Smooth muscle cell (in vitro differentiated cells): ENCODE measurements around the gene IGFLR1. TPM values are rescaled to one million over a fixed set of nuclear protein-coding genes. Genes with fewer than 3 reads are reported as not detected.

ENCODE experiments used
- DNase-seq: peaks from one replicate; lab custom pipeline; 2025; ENCODE audit not compliant: unreplicated experiment; lab: John Stamatoyannopoulos, UW
- H2AFZ ChIP-seq: fragments of 200-600 bp; sonication (generic); 2 replicates; pipeline ENCODE4 v1.6.0; 2016; ENCODE audit warnings: antibody characterized with exemption, low read depth, mild to moderate bottlenecking
- H3F3A ChIP-seq: fragments of 200-600 bp; sonication (generic); 2 replicates; pipeline ENCODE4 v1.6.0; 2017; ENCODE audit warnings: antibody characterized with exemption, low read depth
- H3K27ac ChIP-seq: fragments of 200-600 bp; sonication (generic); 2 replicates; pipeline ENCODE4 v1.5.1; 2016; ENCODE audit warnings: low read depth, mild to moderate bottlenecking
- H3K27me3 ChIP-seq: fragments of 200-600 bp; sonication (generic); 2 replicates; pipeline ENCODE4 v1.6.1; 2016; ENCODE audit warnings: low read depth, mild to moderate bottlenecking
- H3K36me3 ChIP-seq: fragments of 200-600 bp; sonication (generic); 2 replicates; pipeline ENCODE4 v1.5.1; 2016; ENCODE audit warnings: low read depth
- H3K4me1 ChIP-seq: fragments of 200-600 bp; sonication (generic); 2 replicates; pipeline ENCODE4 v1.5.1; 2016; ENCODE audit warnings: low read depth
- H3K4me2 ChIP-seq: fragments of 200-600 bp; sonication (generic); 2 replicates; pipeline ENCODE4 v1.6.0; 2016; ENCODE audit warnings: mild to moderate bottlenecking
- H3K4me3 ChIP-seq: fragments of 200-600 bp; sonication (generic); 2 replicates; pipeline ENCODE4 v1.5.1; 2016; ENCODE audit warnings: mild to moderate bottlenecking
- H3K79me2 ChIP-seq: fragments of 200-600 bp; sonication (generic); 2 replicates; pipeline ENCODE4 v1.6.0; 2016; ENCODE audit warnings: low read depth, mild to moderate bottlenecking
- H3K9ac ChIP-seq: fragments of 200-600 bp; sonication (generic); 2 replicates; pipeline ENCODE4 v1.6.0; 2016; ENCODE audit warnings: low read depth
- H3K9me3 ChIP-seq: fragments of 200-600 bp; sonication (generic); replicated peaks from 2 replicates; pipeline ENCODE4 v1.5.1; 2016; ENCODE audit warnings: low read depth
- H4K20me1 ChIP-seq: fragments of 200-600 bp; sonication (generic); 2 replicates; pipeline ENCODE4 v1.6.0; 2016; ENCODE audit warnings: low read depth
- CTCF ChIP-seq: fragments of 200-600 bp; sonication (generic); IDR thresholded peaks from 2 replicates; pipeline ENCODE4 v1.5.1; 2017; ENCODE audit warnings: borderline replicate concordance, mild to moderate bottlenecking, antibody characterized with exemption; ENCODE audit not compliant: insufficient read depth, poor library complexity, severe bottlenecking
- WGBS: methylation state at CpG from one replicate; pipeline ENCODE4 v1.1.7; 2016; ENCODE audit warnings: low lambda C conversion rate; 5-methylcytosine and 5-hydroxymethylcytosine counted together
- polyA plus RNA-seq: library from polyadenylated mRNA; unstranded; fragments of >200 nt; fragmentation: Nextera tagmentation; extraction: Ambion mirVana; gene quantifications from 2 replicates; pipeline ENCODE4 v1.2.1, GENCODE V29; 2016
- total RNA-seq: library from RNA; depleted of rRNA; stranded (reverse); fragments of >200 nt; gene quantifications from 2 replicates; pipeline ENCODE4 v1.2.3, GENCODE V29; 2014

IGFLR1 gene
- total and polyA plus RNA-seq, 2 experiments from 2014 or later, result 1.2 to 1.4 TPM

GRCh38 chr19:35775298-35776101, 33.2 kb upstream of the IGFLR1 start, which contains the start of gene ARHGAP33:
ARHGAP33 (plus strand) TSS chr19:35775564; CDS start chr19:35775659, 95 bp downstream.
- whole genome bisulfite sequencing, result 2% methylated on average over 40 of the region's 82 CpGs
- Histone ChIP-seq H3K4me2 (peak within 1 kb of the TSS; percentile 90), H3K4me1 (peaks cover 6% of the 10 kb centered on the region), H3K4me3 (peak within 1 kb of the TSS; percentile 83), H3F3A (no peaks in the 10 kb centered on the region), H3K79me2 (no peaks in the 10 kb centered on the region), H3K27me3 (no peaks in the 10 kb centered on the region), H2AFZ (no peak within 1 kb of the TSS), H3K9ac (peak within 1 kb of the TSS; percentile 51), H3K9me3 (no peaks in the 10 kb centered on the region), H3K36me3 (no peaks in the 10 kb centered on the region), H4K20me1 (no peaks in the 10 kb centered on the region), H3K27ac (no peak within 1 kb of the TSS)
- no peak for TF ChIP-seq CTCF
- peak; percentile 93 for DNase-seq

GRCh38 chr19:35775046-35775297, 32.7 kb upstream of the IGFLR1 start:
- 33% methylated on average over 9 of the region's 9 CpGs for WGBS
- no peak for DNase-seq
- H3K36me3 ChIP-seq, result no peaks in the 10 kb centered on the region
- H4K20me1 ChIP-seq, result no peaks in the 10 kb centered on the region
- TF ChIP-seq CTCF, result no peak
- H3K79me2 ChIP-seq, result no peaks in the 10 kb centered on the region
- no peaks in the 10 kb centered on the region for H3K27me3 ChIP-seq
- H3K9ac ChIP-seq, result no peak overlapping the region
- H3K4me2 ChIP-seq, result peak overlapping the region; percentile 90
- peaks cover 6% of the 10 kb centered on the region for H3K4me1 ChIP-seq
- no peaks in the 10 kb centered on the region for H3F3A ChIP-seq
- H2AFZ ChIP-seq, result no peak overlapping the region
- no peaks in the 10 kb centered on the region for H3K9me3 ChIP-seq
- no peak overlapping the region for H3K27ac ChIP-seq
- peak overlapping the region; percentile 83 for H3K4me3 ChIP-seq

- H3K4me2 ChIP-seq, result peak overlapping the region; percentile 90
- no peaks in the 10 kb centered on the region for H3K27me3 ChIP-seq
- H3K4me1 ChIP-seq, result peaks cover 6% of the 10 kb centered on the region
- no peak for DNase-seq
- H2AFZ ChIP-seq, result no peak overlapping the region
- H3K4me3 ChIP-seq, result peak overlapping the region; percentile 83
- no peak for TF ChIP-seq CTCF
- WGBS, result 66% methylated on average over 16 of the region's 16 CpGs
- H3K9me3 ChIP-seq, result no peaks in the 10 kb centered on the region
- no peak overlapping the region for H3K27ac ChIP-seq
- H3K79me2 ChIP-seq, result no peaks in the 10 kb centered on the region
- no peak overlapping the region for H3K9ac ChIP-seq
- no peaks in the 10 kb centered on the region for H4K20me1 ChIP-seq
- no peaks in the 10 kb centered on the region for H3K36me3 ChIP-seq
- H3F3A ChIP-seq, result no peaks in the 10 kb centered on the region
These were observed 32.2 kb upstream of the IGFLR1 start for GRCh38 chr19:35774274-35775045.
